Activated T-helper 17 cell treated with anti-CD3 and anti-CD28 coated beads, Interleukin-2, amount 50 U/mL, for 72 hours (primary cell): ENCODE results near the gene ZNF444. TPM values are rescaled to one million over a fixed set of nuclear protein-coding genes. Genes with fewer than 3 reads are reported as not detected.
"Not testable (repeated sequence)": the region's sequence is repeated elsewhere in the genome, so short reads cannot be mapped to it uniquely, and the experiment has no call there.

Experiments
- ATAC-seq: fragments of 150-1000 bp; cut with Tn5 transposase; replicated peaks from 2 replicates; pipeline ENCODE4 v1.10.0; 2021; ENCODE audit warnings: mild to moderate bottlenecking, moderate library complexity
- H3K27ac Mint-ChIP-seq: one replicate; pipeline ENCODE4 v1.8.0; 2022; ENCODE audit warnings: mixed read lengths
- H3K27me3 Mint-ChIP-seq: one replicate; pipeline ENCODE4 v1.8.0; 2022; ENCODE audit warnings: mixed read lengths
- H3K36me3 Mint-ChIP-seq: one replicate; pipeline ENCODE4 v1.8.0; 2022; ENCODE audit warnings: low read depth, mild to moderate bottlenecking, mixed read lengths
- H3K4me1 Mint-ChIP-seq: one replicate; pipeline ENCODE4 v1.8.0; 2022; ENCODE audit warnings: mixed read lengths
- H3K4me3 Mint-ChIP-seq: one replicate; pipeline ENCODE4 v1.8.0; 2022; ENCODE audit warnings: mild to moderate bottlenecking, mixed read lengths
- H3K9me3 Mint-ChIP-seq: one replicate; pipeline ENCODE4 v1.8.0; 2022; ENCODE audit warnings: mixed read lengths
- total RNA-seq, 2 donors: library from RNA; stranded (reverse); gene quantifications; one replicate each; pipeline ENCODE4 v1.2.3, GENCODE V29; 2022

ZNF444 gene
- total RNA-seq, 2 donors from 2014 or later = 22.8 to 29.2 TPM

DNA sequence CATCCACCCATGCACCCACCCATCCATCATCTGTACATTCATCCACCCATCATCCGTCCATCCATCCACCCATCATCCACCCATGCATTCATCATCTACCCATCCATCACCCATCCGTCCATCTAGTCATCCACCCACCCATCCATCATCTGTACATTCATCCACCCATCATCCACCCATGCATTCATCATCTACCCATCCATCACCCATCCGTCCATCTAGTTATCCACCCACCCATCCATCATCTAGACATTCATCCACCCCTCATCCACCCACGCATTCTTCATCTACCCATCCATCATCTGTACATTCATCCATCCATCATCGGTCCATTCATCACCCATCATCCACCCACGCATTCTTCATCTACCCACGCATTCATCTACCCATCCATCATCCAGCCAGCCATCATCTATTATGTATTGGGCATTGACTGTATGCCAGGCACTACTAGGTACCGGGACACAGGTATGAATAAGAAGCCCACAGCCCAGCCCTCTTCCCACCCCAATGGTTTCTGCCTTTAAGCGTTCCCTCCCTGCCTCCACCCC lies 18.0 kb downstream of the ZNF444 start:
- Mint-ChIP-seq H3K36me3 (peaks cover 58% of the 10 kb centered on the region), H3K4me1 (peaks cover 13% of the 10 kb centered on the region), H3K27ac (no peak overlapping the region), H3K9me3 (no peaks in the 10 kb centered on the region), H3K27me3 (no peaks in the 10 kb centered on the region), H3K4me3 (no peak overlapping the region)
- peak; percentile 38 for ATAC-seq

DNA sequence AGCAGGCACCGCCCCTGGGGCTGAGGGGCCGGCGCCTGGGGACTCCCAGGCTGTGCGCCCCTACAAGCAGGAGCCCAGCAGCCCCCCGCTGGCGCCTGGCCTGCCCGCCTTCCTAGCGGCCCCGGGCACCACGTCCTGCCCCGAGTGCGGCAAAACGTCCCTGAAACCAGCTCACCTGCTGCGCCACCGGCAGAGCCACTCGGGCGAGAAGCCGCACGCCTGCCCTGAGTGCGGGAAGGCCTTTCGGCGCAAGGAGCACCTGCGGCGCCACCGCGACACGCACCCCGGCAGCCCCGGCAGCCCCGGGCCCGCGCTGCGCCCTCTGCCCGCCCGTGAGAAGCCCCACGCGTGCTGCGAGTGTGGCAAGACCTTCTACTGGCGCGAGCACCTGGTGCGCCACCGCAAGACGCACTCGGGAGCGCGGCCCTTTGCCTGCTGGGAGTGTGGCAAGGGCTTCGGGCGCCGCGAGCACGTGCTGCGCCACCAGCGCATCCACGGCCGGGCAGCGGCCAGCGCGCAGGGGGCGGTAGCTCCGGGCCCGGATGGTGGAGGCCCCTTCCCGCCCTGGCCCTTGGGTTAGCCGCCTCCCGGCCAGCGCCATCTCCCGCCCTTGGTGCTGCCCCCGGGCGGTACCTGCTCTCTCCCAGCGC lies 18.7 kb downstream of the ZNF444 start:
- H3K36me3 Mint-ChIP-seq = peaks cover 57% of the 10 kb centered on the region
- no peak for ATAC-seq
- H3K27ac Mint-ChIP-seq = no peak overlapping the region
- H3K4me3 Mint-ChIP-seq = no peak overlapping the region
- no peaks in the 10 kb centered on the region for H3K9me3 Mint-ChIP-seq
- H3K27me3 Mint-ChIP-seq = peaks cover under 1% of the 10 kb centered on the region
- peaks cover 13% of the 10 kb centered on the region for H3K4me1 Mint-ChIP-seq

DNA sequence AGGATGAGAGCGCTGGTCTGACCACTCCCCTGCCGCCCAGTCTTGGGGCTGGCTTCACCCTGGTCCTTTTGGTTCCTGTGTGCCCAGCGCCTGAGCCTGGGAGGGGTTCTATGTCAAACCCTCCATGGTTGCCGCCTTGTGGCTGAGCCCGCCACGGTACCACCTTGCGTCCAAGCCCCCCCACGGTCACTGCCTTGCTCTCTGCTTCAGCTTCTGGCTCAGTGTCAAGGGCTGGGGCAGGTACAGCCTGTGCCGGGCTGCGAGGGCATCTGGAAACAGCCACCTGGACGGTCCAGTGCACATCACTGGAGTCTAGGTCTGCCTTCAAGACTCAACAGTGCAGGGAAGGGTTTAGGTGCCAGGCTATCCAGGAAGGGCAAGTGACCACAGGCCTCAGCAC lies 20.4 kb downstream of the ZNF444 start:
- H3K4me3 Mint-ChIP-seq = no peak overlapping the region
- no peak for ATAC-seq
- H3K9me3 Mint-ChIP-seq = no peaks in the 10 kb centered on the region
- peaks cover 13% of the 10 kb centered on the region for H3K4me1 Mint-ChIP-seq
- peaks cover 39% of the 10 kb centered on the region for H3K36me3 Mint-ChIP-seq
- H3K27me3 Mint-ChIP-seq = peaks cover 4% of the 10 kb centered on the region
- no peak overlapping the region for H3K27ac Mint-ChIP-seq

DNA sequence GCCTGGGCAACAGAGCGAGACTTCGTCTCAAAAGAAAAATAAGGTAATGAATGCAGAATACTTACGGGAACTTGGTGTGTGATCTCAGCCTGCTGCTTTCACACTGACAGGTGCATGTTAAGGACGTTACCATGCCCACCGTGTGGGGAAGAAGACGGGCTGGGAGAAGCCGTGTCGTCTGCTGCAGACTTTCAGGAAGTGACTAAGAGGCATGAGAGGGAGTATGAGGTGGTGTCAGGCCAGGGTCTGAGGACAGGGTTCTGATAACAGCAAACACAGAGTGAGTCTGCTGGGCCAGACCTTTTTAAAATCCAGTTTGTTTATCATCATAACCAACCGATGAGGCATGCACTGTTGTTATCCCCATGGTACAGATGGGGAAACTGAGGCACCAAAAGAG lies 21.2 kb downstream of the ZNF444 start:
- Mint-ChIP-seq H3K4me1 (peaks cover 13% of the 10 kb centered on the region), H3K4me3 (no peak overlapping the region), H3K36me3 (peaks cover 32% of the 10 kb centered on the region), H3K9me3 (no peaks in the 10 kb centered on the region), H3K27ac (peak overlapping the region; percentile 33), H3K27me3 (peaks cover 4% of the 10 kb centered on the region)
- peak; percentile 78 for ATAC-seq

DNA sequence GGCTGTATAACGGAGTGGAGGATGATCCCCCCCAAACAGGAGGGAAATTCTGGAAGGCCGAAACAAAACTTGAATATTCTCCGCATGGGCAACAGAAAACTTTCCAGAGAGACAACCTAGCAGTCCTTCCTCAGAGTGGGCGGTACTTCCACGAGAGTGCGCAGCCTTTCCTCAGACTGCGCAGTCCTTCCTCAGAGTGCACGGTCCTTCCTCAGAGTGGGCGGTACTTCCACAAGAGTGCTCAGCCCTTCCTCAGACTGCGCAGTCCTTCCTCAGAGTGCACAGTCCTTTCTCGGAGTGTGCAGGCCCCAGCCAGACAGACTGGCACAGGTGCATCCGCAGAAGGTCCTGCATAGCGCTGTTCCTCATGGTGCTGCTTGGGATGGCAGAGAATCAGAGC lies 22.0 kb downstream of the ZNF444 start:
- ATAC-seq = no peak
- Mint-ChIP-seq H3K27me3 (peaks cover 4% of the 10 kb centered on the region), H3K27ac (no peak overlapping the region), H3K36me3 (peaks cover 23% of the 10 kb centered on the region), H3K4me1 (peaks cover 13% of the 10 kb centered on the region), H3K4me3 (no peak overlapping the region), H3K9me3 (no peaks in the 10 kb centered on the region)

DNA sequence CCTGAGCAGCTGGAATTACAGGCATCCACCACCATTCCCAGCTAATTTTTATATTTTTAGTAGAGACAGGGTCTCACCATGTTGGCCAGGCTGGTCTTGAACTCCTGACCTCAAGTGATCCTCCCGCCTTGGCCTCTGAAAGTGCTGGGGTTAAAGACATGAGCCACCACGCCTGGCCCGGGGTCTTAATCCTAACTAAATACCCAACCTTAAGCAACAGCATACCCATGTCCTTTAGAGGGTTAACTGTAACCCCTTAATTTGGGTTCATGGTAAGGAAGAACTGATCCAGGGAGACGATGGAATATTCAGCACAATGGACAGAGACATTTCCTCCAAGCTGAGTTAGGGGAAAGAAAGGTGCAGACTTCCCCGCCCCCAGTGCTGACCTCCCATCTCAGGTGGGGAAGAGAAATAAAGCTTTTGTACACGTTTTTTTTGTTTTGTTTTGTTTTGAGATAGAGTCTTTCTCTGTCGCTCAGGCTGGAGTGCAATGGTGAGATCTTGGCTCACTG lies 26.0 kb downstream of the ZNF444 start:
- Mint-ChIP-seq H3K36me3 (no peaks in the 10 kb centered on the region), H3K27me3 (peaks cover 12% of the 10 kb centered on the region), H3K4me3 (no peak overlapping the region), H3K27ac (no peak overlapping the region), H3K9me3 (no peaks in the 10 kb centered on the region), H3K4me1 (peaks cover 3% of the 10 kb centered on the region)
- ATAC-seq = no peak

DNA sequence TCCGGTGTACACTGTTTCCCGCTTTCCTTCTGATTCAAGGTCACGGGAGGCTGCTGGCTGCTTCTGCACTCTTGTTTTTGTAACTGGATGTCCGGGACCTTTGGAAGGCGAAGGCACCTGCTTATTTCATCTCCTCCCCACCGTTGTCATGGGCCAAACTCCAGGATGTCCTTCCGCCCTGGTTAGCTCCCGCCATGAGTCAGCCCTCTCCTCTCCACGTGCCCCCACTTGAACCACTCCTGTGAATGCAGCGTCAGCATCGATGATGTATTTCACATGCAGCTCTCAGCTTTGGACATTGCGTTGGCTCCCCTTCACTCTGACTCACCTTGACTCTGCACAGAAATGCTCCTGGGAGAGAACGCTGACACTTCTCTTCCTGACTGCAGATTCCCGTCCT lies 29.2 kb downstream of the ZNF444 start:
- H3K27me3 Mint-ChIP-seq = peaks cover 18% of the 10 kb centered on the region
- H3K9me3 Mint-ChIP-seq = no peaks in the 10 kb centered on the region
- H3K36me3 Mint-ChIP-seq = no peaks in the 10 kb centered on the region
- no peak overlapping the region for H3K4me3 Mint-ChIP-seq
- no peak overlapping the region for H3K27ac Mint-ChIP-seq
- H3K4me1 Mint-ChIP-seq = no peaks in the 10 kb centered on the region
- no peak for ATAC-seq

DNA sequence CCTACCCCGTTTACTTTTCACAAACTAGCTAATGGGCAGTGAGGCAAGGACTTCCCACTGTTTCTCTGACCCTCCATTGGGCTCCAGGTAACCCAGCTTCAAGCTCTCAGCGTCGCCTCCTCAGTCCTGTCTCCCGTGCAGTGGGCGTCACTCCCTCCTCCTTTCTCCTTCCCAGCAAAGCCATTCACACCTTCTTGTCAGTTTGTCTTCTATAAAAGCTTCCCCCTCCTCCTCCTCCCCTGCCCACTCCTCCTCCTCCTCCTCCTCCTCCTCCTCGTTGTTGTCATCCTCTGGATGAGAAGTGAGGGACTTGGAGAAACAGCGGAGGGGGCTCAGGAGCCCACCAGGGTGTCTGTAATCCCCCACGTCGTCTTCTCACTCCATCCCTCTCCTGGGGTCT lies 33.0 kb downstream of the ZNF444 start:
- Mint-ChIP-seq H3K36me3 (no peaks in the 10 kb centered on the region), H3K4me3 (no peak overlapping the region), H3K4me1 (no peaks in the 10 kb centered on the region), H3K9me3 (no peaks in the 10 kb centered on the region), H3K27me3 (peaks cover 21% of the 10 kb centered on the region), H3K27ac (no peak overlapping the region)
- no peak for ATAC-seq

DNA sequence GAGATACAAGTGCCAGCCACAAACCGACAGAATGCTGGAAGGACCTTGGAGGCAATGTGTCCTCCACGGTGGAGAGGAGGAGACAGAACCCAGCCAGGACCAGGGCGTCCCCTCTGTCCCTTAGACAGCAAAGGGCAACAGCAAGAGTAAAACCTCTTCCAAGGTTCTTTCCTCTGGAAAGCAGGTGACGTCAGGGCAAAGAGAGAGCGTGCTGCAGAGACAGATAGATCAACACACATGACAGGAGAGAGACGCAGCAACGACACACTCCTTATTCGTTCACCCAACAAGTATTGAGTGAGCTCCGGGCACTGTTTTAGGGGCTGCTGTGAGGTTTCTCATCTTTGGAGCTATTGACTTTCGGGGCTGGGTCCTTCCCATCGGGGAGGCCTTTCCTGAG lies 33.5 kb downstream of the ZNF444 start:
- H3K27ac Mint-ChIP-seq = no peak overlapping the region
- H3K4me3 Mint-ChIP-seq = no peak overlapping the region
- ATAC-seq = no peak
- peaks cover 21% of the 10 kb centered on the region for H3K27me3 Mint-ChIP-seq
- no peaks in the 10 kb centered on the region for H3K36me3 Mint-ChIP-seq
- no peaks in the 10 kb centered on the region for H3K4me1 Mint-ChIP-seq
- no peaks in the 10 kb centered on the region for H3K9me3 Mint-ChIP-seq

DNA sequence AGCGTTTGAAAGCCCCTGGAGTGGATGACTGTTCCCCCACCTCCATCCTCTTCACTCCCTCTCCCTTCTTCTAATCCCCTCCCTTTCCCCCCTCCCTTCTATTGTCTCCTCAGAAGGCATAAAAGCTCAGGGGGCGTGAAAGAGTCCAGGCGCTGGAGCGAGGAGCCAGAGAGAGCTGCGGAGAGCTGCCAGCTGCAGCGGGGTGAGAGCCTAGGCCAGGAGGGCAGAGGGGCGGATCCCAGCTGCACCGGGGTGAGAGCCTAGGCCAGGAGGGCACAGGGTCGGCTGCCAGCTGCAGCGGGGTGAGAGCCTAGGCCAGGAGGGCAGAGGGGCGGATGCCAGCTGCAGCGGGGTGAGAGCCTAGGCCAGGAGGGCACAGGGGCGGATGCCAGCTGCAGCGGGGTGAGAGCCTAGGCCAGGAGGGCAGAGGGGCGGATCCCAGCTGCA lies 34.8 kb downstream of the ZNF444 start, which contains the start of gene GALP:
GALP (plus strand) TSS at position 148 of the 447 bp plus-strand sequence. CDS start 1,101 bp downstream, outside the sequence.
- H3K27ac Mint-ChIP-seq, H3K9me3 Mint-ChIP-seq, ATAC-seq, H3K4me1 Mint-ChIP-seq, H3K36me3 Mint-ChIP-seq, H3K4me3 Mint-ChIP-seq: not testable (repeated sequence)
- H3K27me3 Mint-ChIP-seq = peaks cover 15% of the 10 kb centered on the region

DNA sequence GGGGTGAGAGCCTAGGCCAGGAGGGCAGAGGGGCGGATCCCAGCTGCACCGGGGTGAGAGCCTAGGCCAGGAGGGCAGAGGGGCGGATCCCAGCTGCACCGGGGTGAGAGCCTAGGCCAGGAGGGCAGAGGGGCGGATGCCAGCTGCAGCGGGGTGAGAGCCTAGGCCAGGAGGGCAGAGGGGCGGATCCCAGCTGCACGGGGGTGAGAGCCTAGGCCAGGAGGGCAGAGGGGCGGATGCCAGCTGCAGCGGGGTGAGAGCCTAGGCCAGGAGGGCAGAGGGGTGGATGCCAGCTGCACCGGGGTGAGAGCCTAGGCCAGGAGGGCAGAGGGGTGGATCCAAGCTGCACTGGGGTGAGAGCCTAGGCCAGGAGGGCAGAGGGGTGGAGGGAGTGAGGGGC lies 35.2 kb downstream of the ZNF444 start:
- H3K9me3 Mint-ChIP-seq, H3K27ac Mint-ChIP-seq, ATAC-seq, H3K36me3 Mint-ChIP-seq, H3K4me3 Mint-ChIP-seq, H3K4me1 Mint-ChIP-seq: not testable (repeated sequence)
- H3K27me3 Mint-ChIP-seq = peaks cover 15% of the 10 kb centered on the region

DNA sequence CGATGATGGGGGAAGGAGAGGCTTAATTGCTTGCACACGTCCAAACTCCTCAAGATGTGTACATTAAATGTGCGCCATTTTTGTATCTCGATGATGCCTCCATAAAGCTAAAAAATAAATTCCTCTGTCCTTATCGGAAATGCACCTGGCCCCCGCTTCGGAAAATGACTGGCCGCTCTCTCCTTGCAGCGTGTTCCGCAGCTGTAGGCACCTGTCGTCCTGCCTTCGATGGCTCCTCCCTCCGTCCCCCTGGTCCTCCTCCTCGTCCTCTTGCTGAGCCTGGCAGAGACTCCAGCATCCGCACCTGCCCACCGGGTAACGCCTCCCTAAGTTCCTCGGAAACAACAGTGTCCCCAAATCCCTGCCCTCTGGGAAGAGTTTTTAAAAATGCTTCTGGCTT lies 35.8 kb downstream of the ZNF444 start:
- H3K27ac Mint-ChIP-seq = no peak overlapping the region
- H3K4me1 Mint-ChIP-seq = no peaks in the 10 kb centered on the region
- H3K4me3 Mint-ChIP-seq = no peak overlapping the region
- no peaks in the 10 kb centered on the region for H3K36me3 Mint-ChIP-seq
- ATAC-seq = no peak
- no peaks in the 10 kb centered on the region for H3K9me3 Mint-ChIP-seq
- peaks cover 13% of the 10 kb centered on the region for H3K27me3 Mint-ChIP-seq

DNA sequence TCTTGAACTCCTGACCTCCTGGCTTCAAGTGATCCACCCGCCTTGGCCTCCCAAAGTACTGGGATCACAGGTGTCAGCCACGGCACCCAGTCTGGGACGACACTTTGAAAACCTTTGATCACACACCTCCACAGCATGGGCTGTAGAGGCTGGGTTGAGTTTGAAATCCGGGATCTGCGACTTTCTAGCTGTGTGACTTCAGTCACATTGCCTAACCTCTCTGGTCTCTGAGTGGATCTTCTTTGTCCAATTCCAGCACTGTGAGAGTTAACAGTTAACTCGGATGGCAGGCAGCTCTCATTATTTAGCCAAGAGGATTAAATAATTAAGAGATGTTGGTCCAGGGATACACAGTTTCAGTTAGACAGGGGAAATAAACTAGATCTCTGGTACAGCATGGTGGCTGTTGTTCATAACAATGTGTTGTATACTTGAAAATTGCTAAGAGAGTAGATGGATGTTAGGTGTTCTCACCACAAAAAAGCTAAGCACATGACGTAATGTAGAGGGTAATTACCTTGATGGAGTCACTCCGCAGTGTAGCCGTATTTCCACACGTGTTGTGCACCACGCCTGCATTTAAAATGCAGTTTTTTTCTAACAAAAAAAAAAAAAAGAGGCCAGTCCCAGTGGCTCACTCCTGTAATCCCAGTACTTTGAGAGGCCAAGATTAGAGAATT lies 36.6 kb downstream of the ZNF444 start:
- Mint-ChIP-seq H3K27ac (no peak overlapping the region), H3K27me3 (peaks cover 12% of the 10 kb centered on the region), H3K4me3 (no peak overlapping the region), H3K9me3 (no peaks in the 10 kb centered on the region), H3K4me1 (no peaks in the 10 kb centered on the region), H3K36me3 (no peaks in the 10 kb centered on the region)
- ATAC-seq = no peak

DNA sequence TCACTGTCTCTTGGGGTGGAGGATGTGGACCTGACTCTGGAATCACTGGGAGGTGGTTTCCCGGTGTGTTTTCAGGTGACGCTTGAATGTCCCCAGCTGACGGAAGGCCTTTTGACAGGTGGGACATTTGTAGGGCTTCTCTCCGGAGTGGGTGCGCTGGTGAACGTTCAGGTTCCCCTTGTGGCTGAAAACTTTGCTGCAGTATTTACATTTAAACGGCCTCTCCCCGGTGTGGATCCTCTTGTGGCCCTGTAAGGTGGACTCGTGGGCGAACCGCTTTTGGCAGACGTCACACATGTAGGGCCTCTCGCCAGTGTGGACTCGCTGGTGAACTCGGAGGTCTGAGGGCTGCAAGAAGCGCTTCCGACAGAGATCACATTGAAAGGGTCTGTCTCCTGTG lies 48.7 kb downstream of the ZNF444 start:
- Mint-ChIP-seq H3K4me3 (no peak overlapping the region), H3K4me1 (no peaks in the 10 kb centered on the region), H3K27me3 (peaks cover 12% of the 10 kb centered on the region), H3K9me3 (no peaks in the 10 kb centered on the region), H3K36me3 (no peaks in the 10 kb centered on the region), H3K27ac (no peak overlapping the region)
- ATAC-seq = no peak

DNA sequence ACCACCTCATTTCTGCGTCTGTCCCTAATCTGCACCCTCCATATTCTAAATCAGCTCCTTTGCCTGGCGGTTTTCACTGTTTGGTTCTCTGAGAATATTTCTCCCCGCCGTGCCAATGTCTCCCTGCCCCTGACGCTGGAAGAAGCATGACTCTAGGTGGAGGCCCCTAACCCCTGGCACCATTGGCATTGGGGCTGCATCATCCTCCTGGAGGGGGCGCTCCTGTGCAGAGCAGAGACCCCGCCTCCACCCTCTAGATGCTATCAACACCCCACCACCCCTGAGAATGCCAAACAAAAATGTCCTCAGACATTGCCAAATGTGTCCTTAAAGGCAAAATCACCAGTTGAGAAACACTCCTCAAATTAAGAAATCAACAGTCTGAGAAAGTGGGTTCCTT lies 50.0 kb downstream of the ZNF444 start:
- Mint-ChIP-seq H3K9me3 (no peaks in the 10 kb centered on the region), H3K36me3 (no peaks in the 10 kb centered on the region), H3K27ac (no peak overlapping the region), H3K4me3 (no peak overlapping the region), H3K4me1 (no peaks in the 10 kb centered on the region), H3K27me3 (peaks cover 12% of the 10 kb centered on the region)
- no peak for ATAC-seq
